IPS DF 4.7 (cell line): Measurements from ENCODE around the gene EEFSEC.

Source experiments
- DNase-seq: peaks from one replicate; pipeline ENCODE4 v3.0.0-alpha.2; 2013; ENCODE audit warnings: low spot score; ENCODE audit errors: extremely low read depth

Gene EEFSEC

GRCh38 chr3:128439226-128439625 lies 285.9 kb downstream of the EEFSEC start:
- no peak for DNase-seq

DNA sequence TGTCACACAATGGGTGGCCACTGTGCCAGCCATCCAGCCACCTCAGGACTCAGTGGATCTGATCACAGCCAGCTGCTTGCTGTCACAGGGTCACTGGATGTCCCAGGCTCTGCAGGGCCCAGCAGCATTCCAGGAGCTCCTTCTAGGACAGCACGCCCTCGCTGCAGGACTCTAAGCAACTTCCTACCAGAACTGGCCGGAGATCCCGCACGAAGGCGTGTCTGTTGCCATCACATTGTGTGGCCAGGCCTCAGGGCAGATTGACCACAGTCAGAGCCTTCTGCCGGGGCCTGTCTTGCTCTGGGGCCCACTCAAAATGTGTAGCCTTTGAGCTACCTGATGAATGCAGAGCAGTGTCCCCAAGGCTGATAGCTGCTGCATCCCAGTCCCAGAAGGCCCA lies 288.8 kb downstream of the EEFSEC start:
- no peak for DNase-seq

DNA sequence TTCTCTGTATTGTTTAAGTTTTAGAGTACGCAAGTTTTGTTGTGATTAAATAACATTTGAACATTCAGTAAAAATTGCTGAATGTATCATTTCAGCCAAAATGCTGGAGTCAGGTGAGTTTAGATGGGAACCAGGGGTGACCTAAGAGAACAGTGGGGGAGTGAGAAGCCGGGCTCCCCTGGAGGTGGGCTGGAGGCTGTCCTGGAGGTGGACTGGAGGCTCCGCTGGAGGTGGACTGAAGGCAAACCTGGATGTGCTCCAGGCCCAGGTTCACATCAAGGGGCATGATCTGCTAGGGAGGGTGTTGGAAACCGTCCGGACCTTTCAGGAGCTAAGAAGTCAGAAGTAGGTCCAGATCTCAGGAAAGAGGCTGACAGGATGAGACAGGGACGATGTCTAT lies 289.7 kb downstream of the EEFSEC start:
- no peak for DNase-seq

DNA sequence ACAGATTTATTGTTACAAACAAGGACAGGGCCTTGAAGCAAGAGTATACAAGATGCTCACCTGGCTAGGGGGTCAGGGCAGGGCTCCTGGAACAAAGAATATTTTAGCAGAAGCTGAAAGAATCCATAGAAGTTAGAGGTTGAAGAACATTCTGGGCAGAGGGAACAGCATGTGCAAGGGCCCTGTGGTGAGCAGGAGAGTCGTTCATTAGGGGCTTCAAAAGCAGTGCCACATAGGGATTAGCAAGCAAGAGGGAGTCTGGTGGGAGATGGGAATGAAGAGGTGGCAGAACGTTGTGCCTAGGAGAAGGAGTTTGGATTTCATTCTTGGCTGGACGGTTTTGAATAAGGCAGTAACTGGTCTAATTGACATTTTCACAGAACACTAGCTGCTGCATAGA lies 290.5 kb downstream of the EEFSEC start:
- no peak for DNase-seq

DNA sequence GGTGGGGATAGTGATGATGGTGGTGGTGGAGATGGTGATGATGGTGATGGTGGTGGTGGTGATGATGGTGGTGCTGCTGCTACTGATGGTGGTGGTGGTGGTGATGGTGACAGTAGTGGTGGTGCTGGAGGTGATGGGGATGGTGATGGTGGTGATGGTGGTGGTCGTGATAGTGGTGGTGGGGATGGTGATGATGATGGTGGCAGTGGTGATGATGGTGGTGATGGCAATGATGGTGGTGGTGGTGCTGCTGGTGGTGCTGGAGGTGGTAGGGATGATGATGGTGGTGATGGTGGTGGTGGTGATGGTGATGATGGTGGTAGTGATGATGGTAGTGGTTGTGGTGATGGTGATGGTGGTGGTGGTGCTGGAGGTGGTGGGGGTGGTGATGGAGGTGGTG lies 292.1 kb downstream of the EEFSEC start:
- DNase-seq: no peak

- DNase-seq: no peak
Measured at GRCh38 chr3:128446821-128447220, 293.5 kb downstream of the EEFSEC start.

DNA sequence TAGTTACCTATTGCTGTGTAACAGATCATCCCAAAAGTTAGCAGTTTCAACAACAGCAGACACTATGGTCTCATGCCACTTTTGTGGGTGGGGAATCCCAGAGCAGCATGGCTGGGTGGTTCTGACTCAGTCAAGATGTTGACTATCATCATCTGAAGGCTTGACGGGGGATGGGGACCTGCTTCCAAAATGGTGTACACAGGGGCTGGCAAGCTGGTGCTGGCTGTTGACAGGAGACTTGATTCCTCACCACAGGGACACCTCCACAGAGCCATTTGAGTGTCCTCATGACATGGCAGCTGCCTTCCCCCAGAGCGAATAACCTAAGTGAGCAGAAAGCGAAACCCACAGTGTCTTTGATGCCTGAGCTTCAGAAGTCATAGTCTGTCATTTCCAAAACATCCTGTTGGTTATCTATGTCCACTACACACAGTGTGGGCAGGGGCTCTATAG lies 294.3 kb downstream of the EEFSEC start:
- DNase-seq: no peak

- DNase-seq: no peak
Measured at GRCh38 chr3:128448491-128448890, 295.2 kb downstream of the EEFSEC start.

DNA sequence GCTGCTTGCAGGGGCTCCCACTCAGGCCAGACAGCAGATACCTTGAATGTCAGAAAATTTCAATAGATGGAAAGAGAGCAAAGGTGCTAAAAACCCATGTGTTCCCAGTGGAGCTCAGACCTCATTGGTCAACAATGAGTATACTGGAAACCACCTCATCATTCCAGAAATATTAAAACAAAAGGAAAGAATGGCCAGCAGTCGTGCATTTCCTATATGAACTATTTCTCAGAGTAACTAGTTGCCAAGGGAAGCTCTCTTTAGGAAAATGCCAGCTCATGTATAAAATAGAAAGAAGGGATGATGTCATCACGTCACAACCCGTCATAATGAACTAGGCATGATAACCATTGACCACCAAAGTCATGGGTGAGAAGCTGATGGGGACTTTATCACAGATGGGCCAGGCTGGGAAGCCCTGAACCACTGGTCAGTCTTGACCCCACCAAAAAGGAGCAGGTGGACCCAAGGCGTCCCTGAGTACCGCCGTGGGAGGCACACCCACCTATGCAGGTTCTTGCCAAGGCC lies 295.9 kb downstream of the EEFSEC start:
- DNase-seq: no peak

DNA sequence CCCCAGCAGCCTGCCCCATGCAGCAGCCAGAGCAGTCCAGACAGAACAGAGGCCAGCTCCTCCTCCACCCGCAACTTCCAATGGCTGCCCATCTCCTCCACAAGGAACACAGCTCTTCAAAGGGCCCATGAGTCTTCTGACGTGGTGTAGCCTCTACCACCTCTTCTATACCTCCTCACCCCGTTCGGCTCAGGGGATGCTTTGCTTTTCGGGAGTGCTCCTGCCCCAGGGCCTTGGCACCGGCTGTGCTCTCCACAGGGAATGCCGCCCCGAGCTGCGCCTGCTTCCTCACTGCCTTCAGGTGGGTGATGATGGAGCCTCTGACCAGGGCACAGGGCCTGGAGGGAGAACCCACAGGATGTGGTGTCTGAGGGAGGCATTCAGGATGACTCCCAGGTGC lies 298.8 kb downstream of the EEFSEC start:
- DNase-seq: no peak

- no peak for DNase-seq
Measured at GRCh38 chr3:128452678-128453275, 299.5 kb downstream of the EEFSEC start.

DNA sequence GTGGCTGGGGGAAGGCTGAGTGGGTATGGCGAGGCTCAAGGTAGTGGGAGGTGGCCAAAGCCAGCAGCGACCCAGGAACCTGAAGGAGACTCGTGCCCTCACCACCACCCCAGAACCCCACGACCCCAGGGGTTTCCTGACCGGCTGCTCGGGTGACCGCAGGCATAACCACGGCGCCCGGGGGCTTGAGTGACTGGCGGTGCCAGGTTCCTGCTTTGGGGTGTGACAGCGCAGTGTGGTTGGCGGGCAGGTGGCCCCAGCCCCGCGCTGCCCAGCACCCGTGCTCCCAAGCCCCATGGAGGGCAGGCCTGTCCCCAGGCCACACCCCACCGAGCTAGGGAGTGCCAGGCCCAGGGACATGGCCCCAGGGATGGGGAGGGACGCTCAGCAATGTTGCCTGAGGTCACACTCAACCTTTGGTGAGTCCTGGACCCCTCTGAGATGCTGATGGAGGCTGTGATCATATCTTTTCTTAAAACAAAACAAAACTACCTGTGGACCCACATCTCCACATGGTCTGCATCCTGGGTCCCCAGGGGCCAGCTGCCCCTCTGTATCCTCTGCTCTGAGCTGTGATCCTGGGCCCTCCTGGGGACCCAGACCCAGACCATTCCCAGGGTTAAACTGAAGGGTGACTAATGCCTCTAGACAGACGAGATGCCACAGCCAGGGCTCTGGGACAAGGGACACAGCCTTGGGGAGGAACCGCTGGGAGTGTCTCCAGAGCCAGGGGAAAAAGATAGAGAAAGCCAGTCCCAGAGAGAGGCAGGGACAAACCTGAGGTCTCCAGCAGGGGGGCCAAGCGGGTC lies 300.4 kb downstream of the EEFSEC start:
- DNase-seq: no peak

DNA sequence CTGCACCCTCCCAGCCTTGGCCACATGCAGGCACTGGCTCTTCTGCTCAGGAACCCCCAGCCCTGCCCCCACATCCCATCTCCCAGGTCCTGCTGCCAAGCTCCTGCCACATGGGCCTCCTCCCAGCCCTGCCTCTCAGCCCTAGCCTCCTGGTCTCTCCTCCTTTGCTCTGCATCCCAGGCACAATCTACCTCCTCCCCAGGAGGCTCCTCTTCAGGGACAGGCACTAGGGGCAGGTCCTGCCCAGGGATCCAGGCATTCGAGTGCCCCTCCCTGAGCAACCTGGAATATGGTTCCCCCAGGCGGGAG lies 301.0 kb downstream of the EEFSEC start:
- no peak for DNase-seq

DNA sequence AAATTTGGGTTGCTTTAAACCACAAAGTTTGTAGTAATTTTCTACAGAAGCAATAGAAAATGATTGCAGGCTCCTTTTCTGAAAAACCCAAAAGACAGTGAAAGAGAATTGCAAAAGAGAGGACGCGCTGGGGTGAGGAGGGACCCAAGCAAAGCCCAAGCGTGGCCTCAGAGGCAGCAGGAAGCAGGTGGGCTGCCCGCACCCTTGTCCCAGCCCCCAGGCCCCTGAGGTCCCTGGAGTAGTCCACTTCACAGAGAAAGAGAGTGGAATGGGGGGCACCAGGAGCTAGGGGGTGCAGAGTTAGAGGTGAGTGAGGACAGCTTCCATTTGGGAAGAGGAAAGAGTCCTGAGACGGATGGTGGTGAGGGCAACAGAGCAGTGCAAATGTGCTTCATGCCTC lies 301.8 kb downstream of the EEFSEC start:
- no peak for DNase-seq

- DNase-seq: no peak
Measured at GRCh38 chr3:128455786-128456748, 302.8 kb downstream of the EEFSEC start.

GRCh38 chr3:128456776-128457715 lies 303.8 kb downstream of the EEFSEC start:
- DNase-seq: no peak

DNA sequence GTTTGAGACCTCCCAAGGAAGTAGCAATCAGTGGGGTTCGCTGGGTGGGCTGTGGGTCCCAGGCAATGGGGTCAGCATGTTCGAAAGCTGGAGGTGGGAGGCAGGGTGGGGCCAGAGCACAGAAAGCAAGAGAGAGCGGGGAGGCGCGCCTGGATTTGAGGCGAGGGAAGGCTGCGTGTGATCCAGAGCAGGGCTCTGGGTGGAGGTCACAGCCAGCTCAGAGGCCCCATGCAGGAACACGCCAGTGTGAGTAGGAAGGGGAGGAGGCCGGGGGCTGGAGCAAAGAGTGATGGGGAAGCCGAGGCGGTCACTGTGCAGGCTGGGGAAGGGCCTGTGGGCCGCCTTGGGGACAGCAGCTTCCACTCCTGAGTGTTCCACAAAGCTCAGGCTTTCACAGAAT lies 304.7 kb downstream of the EEFSEC start:
- no peak for DNase-seq
